Neural crest cell (in vitro differentiated cells): ENCODE data around the gene KCNK4. TPM values are rescaled to one million over a fixed set of nuclear protein-coding genes. Genes with fewer than 3 reads are reported as not detected.

ENCODE experiments used
- DNase-seq: peaks from one replicate; pipeline ENCODE4 v3.0.0; 2021; ENCODE audit warnings: low read depth, mixed read lengths, low spot score
- H3K27ac Mint-ChIP-seq: one replicate; pipeline ENCODE4 v1.8.0; 2021; ENCODE audit warnings: mild to moderate bottlenecking, mixed read lengths; ENCODE audit not compliant: unreplicated experiment
- H3K27me3 Mint-ChIP-seq: 2 replicates; pipeline ENCODE4 v1.8.0; 2021; ENCODE audit warnings: low read depth, mild to moderate bottlenecking, mixed read lengths
- H3K36me3 Mint-ChIP-seq: 2 replicates; pipeline ENCODE4 v1.8.0; 2021; ENCODE audit warnings: low read depth, mild to moderate bottlenecking, mixed read lengths
- H3K4me1 Mint-ChIP-seq: 2 replicates; pipeline ENCODE4 v1.8.0; 2021; ENCODE audit warnings: mixed read lengths
- H3K4me3 Mint-ChIP-seq: one replicate; pipeline ENCODE4 v1.8.0; 2021; ENCODE audit warnings: mild to moderate bottlenecking, mixed read lengths
- H3K9me3 Mint-ChIP-seq: 2 replicates; pipeline ENCODE4 v1.8.0; 2021; ENCODE audit warnings: mixed read lengths
- CTCF ChIP-seq: fragments of 200-600 bp; sonication (generic); conservative IDR thresholded peaks from 2 replicates; pipeline ENCODE4 v1.5.0; 2021; ENCODE audit warnings: antibody characterized with exemption, mild to moderate bottlenecking
- microRNA-seq: library from miRNA; unstranded; fragments of <30 nt; microRNA quantifications from one replicate; pipeline ENCODE4, GENCODE V29; 2020
- total RNA-seq: library from RNA; stranded (reverse); gene quantifications from 2 replicates; pipeline ENCODE4 v1.2.1, GENCODE V29; 2021

The KCNK4 gene
- total RNA-seq, 1 donor from 2014 or later, result not detected

GRCh38 chr11:64347193-64347867, 56.2 kb downstream of the KCNK4 start:
- Mint-ChIP-seq H3K4me1 (peaks cover 12% of the 10 kb centered on the region), H3K27me3 (no peaks in the 10 kb centered on the region), H3K27ac (peak overlapping the region; percentile 84), H3K9me3 (no peaks in the 10 kb centered on the region), H3K36me3 (no peaks in the 10 kb centered on the region), H3K4me3 (no peak overlapping the region)
- TF ChIP-seq CTCF, result no peak
- no peak for DNase-seq

GRCh38 chr11:64348383-64349024, 57.4 kb downstream of the KCNK4 start:
- no peak for DNase-seq
- no peaks in the 10 kb centered on the region for H3K27me3 Mint-ChIP-seq
- no peaks in the 10 kb centered on the region for H3K36me3 Mint-ChIP-seq
- no peak for TF ChIP-seq CTCF
- H3K4me3 Mint-ChIP-seq, result no peak overlapping the region
- no peak overlapping the region for H3K27ac Mint-ChIP-seq
- H3K4me1 Mint-ChIP-seq, result peaks cover 12% of the 10 kb centered on the region
- no peaks in the 10 kb centered on the region for H3K9me3 Mint-ChIP-seq

DNA sequence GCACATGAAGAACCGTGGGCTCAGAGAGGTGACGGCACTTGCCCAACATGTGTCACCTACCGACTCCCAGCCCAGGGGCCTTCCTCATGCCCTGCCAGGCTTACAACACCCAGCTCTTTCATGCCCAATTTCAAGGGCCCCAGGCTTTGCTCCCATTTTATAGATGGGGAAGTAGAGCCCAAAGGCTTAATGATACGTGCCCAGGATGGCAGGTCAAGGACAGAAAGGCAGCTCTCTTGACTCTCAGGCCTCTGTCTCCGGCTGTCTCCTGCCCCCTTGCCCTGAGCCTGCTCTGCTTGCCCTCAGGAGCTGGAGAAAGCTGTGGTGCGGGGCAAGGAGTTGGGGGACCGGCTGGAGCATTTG, 57.9 kb downstream of the KCNK4 start:
- no peak overlapping the region for H3K27ac Mint-ChIP-seq
- no peaks in the 10 kb centered on the region for H3K9me3 Mint-ChIP-seq
- no peak overlapping the region for H3K4me3 Mint-ChIP-seq
- H3K36me3 Mint-ChIP-seq, result no peaks in the 10 kb centered on the region
- DNase-seq, result no peak
- H3K27me3 Mint-ChIP-seq, result no peaks in the 10 kb centered on the region
- peaks cover 12% of the 10 kb centered on the region for H3K4me1 Mint-ChIP-seq
- TF ChIP-seq CTCF, result no peak

GRCh38 chr11:64349404-64349803, 58.3 kb downstream of the KCNK4 start:
- TF ChIP-seq CTCF, result no peak
- no peak overlapping the region for H3K27ac Mint-ChIP-seq
- no peak overlapping the region for H3K4me3 Mint-ChIP-seq
- H3K27me3 Mint-ChIP-seq, result no peaks in the 10 kb centered on the region
- no peaks in the 10 kb centered on the region for H3K36me3 Mint-ChIP-seq
- DNase-seq, result no peak
- peaks cover 12% of the 10 kb centered on the region for H3K4me1 Mint-ChIP-seq
- H3K9me3 Mint-ChIP-seq, result no peaks in the 10 kb centered on the region

Small RNA genes lying within 50 kb of the gene (microRNA-seq; reads per million reads assigned to microRNA genes)
- gene MIR7155, result not detected

Other genes with a start within 250 kb of the KCNK4 start
- 22.1 and 26.1 TPM in 2 replicates for gene MACROD1, start 125.2 kb upstream of the KCNK4 start, total RNA-seq
- 294 and 296 TPM in 2 replicates for gene STIP1, start 105.1 kb upstream of the KCNK4 start, total RNA-seq
- 2.8 and 3.8 TPM in 2 replicates for gene FERMT3, start 84.6 kb upstream of the KCNK4 start, total RNA-seq
- gene TRPT1, start 65.1 kb upstream of the KCNK4 start, total RNA-seq, result 40.2 and 43.2 TPM in 2 replicates
- gene NUDT22, start 65.0 kb upstream of the KCNK4 start, total RNA-seq, result 35.7 and 40.8 TPM in 2 replicates
- 27.2 TPM in 2 replicates for gene DNAJC4, start 60.8 kb upstream of the KCNK4 start, total RNA-seq
- gene VEGFB, start 56.7 kb upstream of the KCNK4 start, total RNA-seq, result 61.2 and 62.7 TPM in 2 replicates
- 29.2 and 33.7 TPM in 2 replicates for gene FKBP2, start 50.2 kb upstream of the KCNK4 start, total RNA-seq
- 286 and 296 TPM in 2 replicates for gene PPP1R14B, start 44.4 kb upstream of the KCNK4 start, total RNA-seq
- 36.4 and 40.5 TPM in 2 replicates for gene PLCB3, start 39.8 kb upstream of the KCNK4 start, total RNA-seq
- gene BAD, start 6.6 kb upstream of the KCNK4 start, total RNA-seq, result 45.3 and 47.1 TPM in 2 replicates
- gene GPR137, start 5.5 kb upstream of the KCNK4 start, total RNA-seq, result 55.9 and 61.4 TPM in 2 replicates
- gene CATSPERZ, start 9.1 kb downstream of the KCNK4 start, total RNA-seq, result not detected in 2 replicates
- gene ESRRA, start 14.2 kb downstream of the KCNK4 start, total RNA-seq, result 33.8 and 34.7 TPM in 2 replicates
- 201 and 207 TPM in 2 replicates for gene TRMT112, start 26.3 kb downstream of the KCNK4 start, total RNA-seq
- gene PRDX5, start 26.8 kb downstream of the KCNK4 start, total RNA-seq, result 148 and 168 TPM in 2 replicates
- 0.91 and 1.1 TPM in 2 replicates for gene CCDC88B, start 48.9 kb downstream of the KCNK4 start, total RNA-seq
- 12.6 and 17.6 TPM in 2 replicates for gene RPS6KA4, start 67.9 kb downstream of the KCNK4 start, total RNA-seq